HEK293 (cell line): ENCODE data around the gene PLEKHA8.
A peak's percentile ranks its signal among the peaks of the same experiment; 100 is the strongest.

Experiments used
- CTCF ChIP-seq: fragments of 450-650 bp; formaldehyde crosslinking; IDR thresholded peaks from 2 replicates; pipeline ENCODE4 v1.5.1; 2016; ENCODE audit warnings: missing biosample characterization, missing genetic modification characterization
- ELK4 ChIP-seq: IDR thresholded peaks from 2 replicates; pipeline ENCODE4 v1.6.1; 2011; ENCODE audit warnings: mild to moderate bottlenecking, low read depth, low read length, borderline replicate concordance
- GLI2 ChIP-seq: fragments of 450-650 bp; formaldehyde crosslinking; IDR thresholded peaks from 2 replicates; pipeline ENCODE4; 2017; ENCODE audit warnings: missing biosample characterization, missing genetic modification characterization, low read depth, borderline replicate concordance
- GLIS2 ChIP-seq: fragments of 450-650 bp; formaldehyde crosslinking; IDR thresholded peaks from 2 replicates; pipeline ENCODE4 v1.5.1; 2016; ENCODE audit warnings: missing biosample characterization, missing genetic modification characterization
- KLF16 ChIP-seq: fragments of 450-650 bp; formaldehyde crosslinking; IDR thresholded peaks from 2 replicates; pipeline ENCODE4 v1.5.1; 2017; ENCODE audit warnings: missing biosample characterization, missing genetic modification characterization
- KLF8 ChIP-seq: fragments of 450-650 bp; formaldehyde crosslinking; IDR thresholded peaks from 2 replicates; pipeline ENCODE4 v1.5.1; 2016; ENCODE audit warnings: missing biosample characterization, missing genetic modification characterization
- OVOL3 ChIP-seq: fragments of 450-650 bp; formaldehyde crosslinking; IDR thresholded peaks from 2 replicates; pipeline ENCODE4 v1.5.1; 2016; ENCODE audit warnings: missing biosample characterization, missing genetic modification characterization
- PRDM1 ChIP-seq: fragments of 450-650 bp; formaldehyde crosslinking; IDR thresholded peaks from 2 replicates; pipeline ENCODE4; 2016; ENCODE audit warnings: missing biosample characterization, missing genetic modification characterization
- RBAK ChIP-seq: fragments of 450-650 bp; formaldehyde crosslinking; IDR thresholded peaks from 2 replicates; pipeline ENCODE4 v1.5.1; 2016; ENCODE audit warnings: missing biosample characterization, missing genetic modification characterization
- REPIN1 ChIP-seq: fragments of 450-650 bp; formaldehyde crosslinking; IDR thresholded peaks from 2 replicates; pipeline ENCODE4 v1.5.1; 2017; ENCODE audit warnings: missing biosample characterization, missing genetic modification characterization, low read depth
- SALL2 ChIP-seq: fragments of 450-650 bp; formaldehyde crosslinking; IDR thresholded peaks from 2 replicates; pipeline ENCODE4 v1.5.0; 2017; ENCODE audit warnings: missing biosample characterization, mild to moderate bottlenecking, missing genetic modification characterization, borderline replicate concordance
- SCRT2 ChIP-seq: fragments of 450-650 bp; formaldehyde crosslinking; IDR thresholded peaks from 2 replicates; pipeline ENCODE4 v1.5.1; 2016; ENCODE audit warnings: missing biosample characterization, missing genetic modification characterization
- SETDB1 ChIP-seq: IDR thresholded peaks from one replicate; pipeline ENCODE4 v1.6.1; 2017; ENCODE audit warnings: mild to moderate bottlenecking, low read length, moderate library complexity, mixed read lengths; ENCODE audit not compliant: insufficient read length
- ZBTB21 ChIP-seq: fragments of 450-650 bp; formaldehyde crosslinking; IDR thresholded peaks from 2 replicates; pipeline ENCODE4 v1.5.1; 2017; ENCODE audit warnings: missing biosample characterization, missing genetic modification characterization
- ZNF10 ChIP-seq: fragments of 450-650 bp; formaldehyde crosslinking; IDR thresholded peaks from 2 replicates; pipeline ENCODE4 v1.5.1; 2017; ENCODE audit warnings: missing biosample characterization, missing genetic modification characterization
- ZNF155 ChIP-seq: fragments of 450-650 bp; formaldehyde crosslinking; IDR thresholded peaks from 2 replicates; pipeline ENCODE4 v1.5.1; 2016; ENCODE audit warnings: missing biosample characterization, missing genetic modification characterization
- ZNF174 ChIP-seq: fragments of 450-650 bp; formaldehyde crosslinking; IDR thresholded peaks from 2 replicates; pipeline ENCODE4 v1.5.0; 2017; ENCODE audit warnings: missing biosample characterization, mild to moderate bottlenecking, missing genetic modification characterization
- ZNF175 ChIP-seq: fragments of 450-650 bp; formaldehyde crosslinking; IDR thresholded peaks from 2 replicates; pipeline ENCODE4 v1.5.1; 2016; ENCODE audit warnings: missing biosample characterization, missing genetic modification characterization
- ZNF19 ChIP-seq: fragments of 450-650 bp; formaldehyde crosslinking; IDR thresholded peaks from 2 replicates; pipeline ENCODE4; 2016; ENCODE audit warnings: missing biosample characterization, missing genetic modification characterization, low read depth
- ZNF202 ChIP-seq: fragments of 450-650 bp; formaldehyde crosslinking; IDR thresholded peaks from 2 replicates; pipeline ENCODE4 v1.5.1; 2016; ENCODE audit warnings: missing biosample characterization, missing genetic modification characterization, borderline replicate concordance
- ZNF211 ChIP-seq: fragments of 450-650 bp; formaldehyde crosslinking; IDR thresholded peaks from 2 replicates; pipeline ENCODE4 v1.5.1; 2016; ENCODE audit warnings: low read depth, missing biosample characterization, missing genetic modification characterization
- ZNF214 ChIP-seq: fragments of 450-650 bp; formaldehyde crosslinking; IDR thresholded peaks from 2 replicates; pipeline ENCODE4 v1.5.1; 2017; ENCODE audit warnings: missing biosample characterization, mild to moderate bottlenecking, missing genetic modification characterization, borderline replicate concordance
- ZNF302 ChIP-seq: fragments of 450-650 bp; formaldehyde crosslinking; IDR thresholded peaks from 2 replicates; pipeline ENCODE4 v1.5.1; 2016; ENCODE audit warnings: missing biosample characterization, missing genetic modification characterization, low read depth
- ZNF341 ChIP-seq: fragments of 450-650 bp; formaldehyde crosslinking; IDR thresholded peaks from 2 replicates; pipeline ENCODE4; 2016; ENCODE audit warnings: low read depth, missing biosample characterization, missing genetic modification characterization
- ZNF354C ChIP-seq: fragments of 450-650 bp; formaldehyde crosslinking; IDR thresholded peaks from 2 replicates; pipeline ENCODE4 v1.5.1; 2016; ENCODE audit warnings: missing biosample characterization, missing genetic modification characterization, low read depth, borderline replicate concordance
- ZNF394 ChIP-seq: fragments of 450-650 bp; formaldehyde crosslinking; IDR thresholded peaks from 2 replicates; pipeline ENCODE4 v1.5.1; 2016; ENCODE audit warnings: missing biosample characterization, missing genetic modification characterization, mild to moderate bottlenecking, moderate library complexity, borderline replicate concordance
- ZNF404 ChIP-seq: fragments of 450-650 bp; formaldehyde crosslinking; IDR thresholded peaks from 2 replicates; pipeline ENCODE4 v1.5.1; 2017; ENCODE audit warnings: missing biosample characterization, missing genetic modification characterization
- ZNF48 ChIP-seq: fragments of 450-650 bp; formaldehyde crosslinking; IDR thresholded peaks from 2 replicates; pipeline ENCODE4 v1.5.1; 2016; ENCODE audit warnings: missing biosample characterization, missing genetic modification characterization
- ZNF560 ChIP-seq: fragments of 450-650 bp; formaldehyde crosslinking; IDR thresholded peaks from 2 replicates; pipeline ENCODE4 v1.5.1; 2017; ENCODE audit warnings: missing biosample characterization, missing genetic modification characterization, borderline replicate concordance
- ZNF580 ChIP-seq: fragments of 450-650 bp; formaldehyde crosslinking; IDR thresholded peaks from 2 replicates; pipeline ENCODE4 v1.5.1; 2016; ENCODE audit warnings: missing biosample characterization, missing genetic modification characterization
- ZNF585B ChIP-seq: fragments of 450-650 bp; formaldehyde crosslinking; IDR thresholded peaks from 2 replicates; pipeline ENCODE4 v1.5.1; 2016; ENCODE audit warnings: missing biosample characterization, missing genetic modification characterization
- ZNF621 ChIP-seq: fragments of 450-650 bp; formaldehyde crosslinking; IDR thresholded peaks from 2 replicates; pipeline ENCODE4 v1.5.1; 2017; ENCODE audit warnings: missing biosample characterization, missing genetic modification characterization
- ZNF629 ChIP-seq: fragments of 450-650 bp; formaldehyde crosslinking; IDR thresholded peaks from 2 replicates; pipeline ENCODE4 v1.5.1; 2017; ENCODE audit warnings: missing biosample characterization, missing genetic modification characterization
- ZNF654 ChIP-seq: fragments of 450-650 bp; formaldehyde crosslinking; IDR thresholded peaks from 2 replicates; pipeline ENCODE4 v1.5.1; 2016; ENCODE audit warnings: low read depth, missing biosample characterization, missing genetic modification characterization
- ZNF677 ChIP-seq: fragments of 450-650 bp; IDR thresholded peaks from 2 replicates; pipeline ENCODE4 v1.5.0; 2018; ENCODE audit warnings: missing biosample characterization, mild to moderate bottlenecking, missing genetic modification characterization, moderate library complexity
- ZNF747 ChIP-seq: fragments of 450-650 bp; formaldehyde crosslinking; IDR thresholded peaks from 2 replicates; pipeline ENCODE4 v1.5.1; 2016; ENCODE audit warnings: missing biosample characterization, missing genetic modification characterization
- ZNF777 ChIP-seq: fragments of 450-650 bp; formaldehyde crosslinking; IDR thresholded peaks from 2 replicates; pipeline ENCODE4 v1.5.1; 2017; ENCODE audit warnings: missing biosample characterization, missing genetic modification characterization, borderline replicate concordance
- TF ChIP-seq, protein P1 (sequence below): fragments of 450-650 bp; IDR thresholded peaks from 2 replicates; pipeline ENCODE4 v1.5.1; 2018; ENCODE audit warnings: missing biosample characterization, mild to moderate bottlenecking, missing genetic modification characterization

Gene PLEKHA8

GRCh38 chr7:30026229-30027064, 1.8 kb upstream of the PLEKHA8 start, which contains the start of gene FKBP14 (continued):
- TF ChIP-seq ZNF155 (no peak), GLI2 (no peak), GLIS2 (tag by site-specific recombination) (0 out of 2 replicates have a peak, but pooled peaks have one; percentile 31), ZBTB21 (tag by site-specific recombination) (no peak), ZNF394 (tag by site-specific recombination) (no peak), ZNF10 (no peak), ZNF341 (peak; percentile 49; the same call in 1 of the 2 replicates), KLF8 (tag by site-specific recombination) (peak; percentile 52), ZNF677 (tag by site-specific recombination) (no peak), ZNF747 (tag by site-specific recombination) (no peak), CTCF (tag by site-specific recombination) (no peak), ZNF777 (no peak), REPIN1 (tag by site-specific recombination) (no peak), ZNF654 (tag by site-specific recombination) (no peak), ZNF214 (tag by site-specific recombination) (no peak), ZNF302 (tag by site-specific recombination) (no peak), ZNF211 (tag by site-specific recombination) (no peak), PRDM1 (tag by site-specific recombination) (no peak), ZNF202 (no peak), ZNF621 (tag by site-specific recombination) (no peak), OVOL3 (no peak), ZNF174 (no peak), ZNF19 (tag by site-specific recombination) (no peak), ELK4 (no peak), SETDB1 (no peak), RBAK (tag by site-specific recombination) (no peak), SCRT2 (no peak), ZNF580 (tag by site-specific recombination) (no peak), ZNF585B (tag by site-specific recombination) (no peak), ZNF48 (tag by site-specific recombination) (no peak), ZNF175 (tag by site-specific recombination) (no peak), ZNF629 (tag by site-specific recombination) (peak; percentile 53), SALL2 (no peak), ZNF560 (tag by site-specific recombination) (no peak), KLF16 (tag by site-specific recombination) (no peak), ZNF354C (no peak), ZNF404 (tag by site-specific recombination) (no peak)
- TF ChIP-seq, protein P1, sequence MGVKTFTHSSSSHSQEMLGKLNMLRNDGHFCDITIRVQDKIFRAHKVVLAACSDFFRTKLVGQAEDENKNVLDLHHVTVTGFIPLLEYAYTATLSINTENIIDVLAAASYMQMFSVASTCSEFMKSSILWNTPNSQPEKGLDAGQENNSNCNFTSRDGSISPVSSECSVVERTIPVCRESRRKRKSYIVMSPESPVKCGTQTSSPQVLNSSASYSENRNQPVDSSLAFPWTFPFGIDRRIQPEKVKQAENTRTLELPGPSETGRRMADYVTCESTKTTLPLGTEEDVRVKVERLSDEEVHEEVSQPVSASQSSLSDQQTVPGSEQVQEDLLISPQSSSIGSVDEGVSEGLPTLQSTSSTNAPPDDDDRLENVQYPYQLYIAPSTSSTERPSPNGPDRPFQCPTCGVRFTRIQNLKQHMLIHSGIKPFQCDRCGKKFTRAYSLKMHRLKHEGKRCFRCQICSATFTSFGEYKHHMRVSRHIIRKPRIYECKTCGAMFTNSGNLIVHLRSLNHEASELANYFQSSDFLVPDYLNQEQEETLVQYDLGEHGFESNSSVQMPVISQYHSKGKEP (tag by site-specific recombination) = no peak
